ENCODE results near the gene STK38.

Gene STK38

DNA sequence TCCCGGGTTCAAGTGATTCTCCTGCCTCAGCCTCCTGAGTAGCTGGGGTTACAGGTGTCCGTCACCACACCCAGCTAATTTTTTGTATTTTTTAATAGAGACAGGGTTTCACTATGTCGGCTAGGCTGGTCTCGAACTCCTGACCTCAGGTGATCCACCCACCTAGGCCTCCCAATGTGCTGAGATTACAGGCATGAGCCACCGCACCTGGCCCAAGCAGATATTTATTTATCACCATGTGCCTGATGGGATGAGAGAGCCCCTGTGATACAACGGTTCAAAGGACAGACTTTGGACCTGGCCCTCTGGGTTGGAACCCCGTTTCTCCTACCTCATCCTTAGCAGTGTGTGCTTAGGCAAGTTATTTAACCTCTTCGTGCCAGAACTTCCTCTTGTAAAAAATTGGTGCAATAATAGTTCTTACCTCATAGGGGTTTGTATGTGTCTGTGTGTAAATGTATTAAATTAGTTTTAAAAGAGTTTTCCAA is 19.2 kb upstream of the STK38 start:
- FAIRE-seq (no peak), DNase-seq (ENCODE audit: low spot score) (no peak)

DNA sequence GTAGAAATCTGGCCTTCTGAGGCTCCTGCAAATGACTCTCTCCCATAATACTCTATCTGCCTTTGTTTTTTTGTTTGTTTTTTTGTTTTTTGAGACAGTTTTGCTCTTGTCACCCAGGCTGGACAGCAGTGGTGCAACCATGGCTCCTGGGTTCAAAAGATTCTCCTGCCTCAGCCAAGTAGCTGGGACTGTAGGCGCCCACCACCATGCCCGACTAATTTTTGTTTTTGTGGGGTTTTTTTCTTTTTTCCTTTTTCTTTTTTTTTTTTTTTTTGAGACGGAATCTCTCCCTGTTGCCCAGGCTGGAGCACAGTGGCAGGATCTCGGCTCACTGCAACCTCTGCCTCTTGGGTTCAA is 16.6 kb upstream of the STK38 start:
- DNase-seq (ENCODE audit: low spot score) = no peak
- no peak for FAIRE-seq

DNA sequence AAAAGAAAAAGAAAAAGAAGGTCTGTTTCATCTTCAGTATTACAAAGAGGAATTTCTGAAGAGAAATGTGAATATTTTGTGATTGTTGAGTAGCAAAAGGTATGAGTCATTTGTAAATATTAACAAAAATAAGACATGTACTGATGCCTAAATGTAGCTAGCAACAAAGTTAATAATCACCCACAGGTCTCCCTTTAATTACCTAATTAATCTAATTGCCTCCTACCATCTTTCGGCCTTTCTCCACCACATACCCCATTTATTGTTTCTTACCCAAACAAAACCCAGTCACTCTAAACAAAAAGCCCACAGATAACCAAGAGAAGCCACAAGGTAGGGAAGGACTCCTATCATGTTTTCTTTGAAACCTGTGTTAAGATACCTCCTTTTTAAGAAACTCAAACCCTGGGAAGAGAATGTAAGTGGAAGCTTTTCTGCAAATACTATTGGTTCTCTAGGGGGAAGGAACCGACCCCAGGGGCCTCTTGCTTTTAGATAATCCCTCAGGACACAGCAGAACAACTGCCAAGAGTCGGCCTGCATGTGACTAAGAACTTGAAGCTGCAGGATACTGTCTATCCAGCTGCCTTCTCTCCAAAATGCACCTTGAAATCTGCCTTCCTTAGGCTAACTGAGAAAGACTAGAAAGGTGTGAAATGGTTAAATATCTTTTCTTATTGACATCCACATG is 16.1 kb upstream of the STK38 start:
- no peak for FAIRE-seq
- no peak for DNase-seq (ENCODE audit: low spot score)

DNA sequence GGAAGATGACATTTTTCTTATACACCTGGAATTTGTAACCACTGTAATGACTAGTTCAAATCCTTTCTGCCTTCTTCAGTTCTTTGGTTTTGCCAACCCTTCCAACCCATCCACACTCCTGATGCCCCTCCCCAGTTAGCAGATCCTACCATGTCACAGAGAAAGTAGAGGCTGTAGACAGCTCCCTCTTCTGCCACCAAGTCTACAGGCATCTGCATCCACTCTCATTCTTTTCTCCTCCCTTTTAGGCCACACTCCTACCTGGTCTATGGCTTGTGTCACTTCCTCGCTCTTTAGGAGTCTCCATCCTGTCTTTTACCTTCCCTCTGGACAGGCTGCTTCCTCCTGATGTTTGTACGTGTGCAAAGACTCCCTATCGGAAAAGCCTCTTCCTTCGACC is 13.5 kb upstream of the STK38 start:
- no peak for FAIRE-seq

DNA sequence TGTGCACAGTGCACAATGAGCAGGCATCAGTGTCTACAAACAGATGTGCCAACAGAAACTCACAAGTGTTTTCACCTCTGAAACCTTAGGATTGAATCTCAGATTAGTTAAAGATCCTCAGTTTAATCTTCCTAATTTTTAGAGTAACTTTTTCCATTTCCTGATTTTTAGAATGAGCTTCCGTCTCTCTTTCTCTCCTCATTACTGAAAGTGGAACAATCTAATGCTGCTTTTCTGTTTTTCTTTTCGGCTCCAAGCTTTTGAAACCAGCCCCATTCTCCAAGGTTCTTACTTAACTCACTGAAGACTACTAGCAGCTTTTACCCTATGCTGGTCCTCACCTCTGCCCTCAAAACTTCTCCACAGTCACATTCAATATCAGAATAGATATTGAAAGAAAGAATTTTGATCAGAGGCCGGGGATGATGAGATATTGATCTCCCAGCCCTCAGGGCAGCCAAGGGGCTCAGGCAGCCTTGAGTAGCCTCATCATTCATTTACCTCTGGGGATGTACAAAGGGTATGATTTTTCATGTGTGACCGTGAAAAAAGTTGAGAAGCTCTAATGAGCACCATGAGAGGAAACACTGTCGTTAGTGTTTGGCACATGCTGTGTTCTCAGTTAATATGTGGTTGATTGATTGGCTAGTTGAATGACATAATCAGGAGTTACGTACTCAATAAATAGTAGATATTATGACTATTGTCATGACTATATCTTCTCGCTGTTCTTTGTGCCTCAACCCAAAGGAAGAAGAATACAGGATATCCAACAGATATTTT is 11.9 kb upstream of the STK38 start:
- DNase-seq (ENCODE audit: low spot score) (no peak), FAIRE-seq (no peak)

More for the DNA sequence above, 13.5 kb upstream of the STK38 start:
- no peak for DNase-seq (ENCODE audit: low spot score)

DNA sequence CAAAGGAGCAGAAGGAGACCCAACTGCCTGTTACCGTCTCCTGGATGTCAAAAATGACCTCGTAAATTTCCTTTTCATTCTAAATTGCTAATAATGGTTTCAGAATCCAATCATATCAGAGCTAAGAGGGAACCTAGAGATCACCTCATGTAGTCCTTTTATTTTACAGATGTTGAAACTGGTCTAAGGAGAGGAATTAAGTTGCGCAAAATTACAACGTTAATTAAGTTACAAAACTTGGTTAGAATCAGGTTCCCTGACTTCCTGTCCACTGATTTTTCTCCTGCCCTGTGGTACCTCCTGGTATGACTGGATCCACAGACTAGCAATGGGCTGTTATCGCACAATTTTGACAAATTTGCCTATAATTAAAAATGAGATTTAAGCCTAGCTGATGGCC is 9.0 kb upstream of the STK38 start:
- FAIRE-seq (no peak), DNase-seq (ENCODE audit: low spot score) (no peak)

DNA sequence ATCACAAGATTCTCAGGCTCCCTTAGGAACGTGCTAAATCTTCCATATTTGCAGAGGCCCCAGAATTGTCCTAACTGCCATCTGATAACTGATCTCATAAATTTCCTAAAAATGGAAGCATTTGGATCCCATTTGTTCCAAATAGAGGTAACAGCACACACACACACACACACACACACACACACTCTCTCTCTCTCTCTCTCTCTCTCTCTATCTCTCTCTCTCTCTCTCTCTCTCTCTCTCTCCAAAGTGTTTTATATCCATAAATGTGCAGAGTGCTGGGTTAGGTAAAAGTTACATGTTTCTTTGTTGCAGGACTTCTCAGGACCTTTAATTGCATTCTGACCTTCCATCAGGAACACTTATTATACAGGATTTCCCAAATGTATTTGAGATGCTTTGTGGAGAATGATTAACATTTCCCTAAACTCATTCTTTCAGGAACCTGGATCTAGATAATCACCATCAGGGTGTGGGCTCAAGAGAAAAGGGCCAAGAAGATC is 8.5 kb upstream of the STK38 start:
- no peak for FAIRE-seq

DNA sequence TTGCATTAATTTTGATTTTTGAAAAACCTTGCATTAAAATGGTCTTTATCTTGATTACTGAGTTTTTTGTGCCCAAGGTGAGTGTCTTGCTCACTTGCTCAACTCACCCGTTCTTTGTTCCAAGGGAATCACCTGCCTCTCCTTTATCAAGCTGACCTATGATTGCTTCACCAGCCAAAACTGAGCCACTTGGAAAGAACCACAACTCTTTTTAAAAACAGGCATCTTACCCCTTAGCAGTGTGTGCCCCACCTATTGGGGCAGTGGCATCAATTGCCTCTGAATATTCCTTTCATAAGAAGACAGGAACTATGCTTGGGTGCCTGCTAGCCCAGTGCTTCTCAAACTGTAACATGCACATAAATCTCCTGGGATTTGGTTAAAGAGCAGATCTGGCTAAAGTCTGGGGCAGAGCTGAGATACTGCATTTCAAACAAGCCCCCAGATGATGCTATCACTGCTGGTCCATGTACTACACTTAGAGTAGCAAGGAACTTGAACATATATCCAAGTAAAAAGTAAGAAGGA is 3.3 kb upstream of the STK38 start:
- FAIRE-seq (no peak), DNase-seq (ENCODE audit: low spot score) (no peak)

More for the DNA sequence above, 8.5 kb upstream of the STK38 start:
- no peak for DNase-seq (ENCODE audit: low spot score)

DNA sequence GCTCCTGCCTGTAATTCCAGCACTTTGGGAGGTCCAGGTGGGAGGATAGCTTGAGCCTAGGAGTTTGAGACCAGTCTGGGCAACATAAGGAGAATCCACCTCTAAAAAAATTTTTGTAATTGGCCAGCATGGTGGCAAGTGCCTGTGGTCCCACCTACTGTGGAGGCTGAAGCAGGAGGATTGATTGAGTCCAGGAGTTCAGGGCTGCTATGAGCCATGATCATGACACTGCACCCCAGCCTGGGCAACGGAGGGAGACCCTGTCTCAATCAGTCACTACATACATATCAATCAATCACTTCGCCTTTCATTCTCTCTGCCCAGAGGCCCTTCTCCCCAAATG is 1.1 kb upstream of the STK38 start:
- DNase-seq (ENCODE audit: low spot score) (no peak), FAIRE-seq (no peak)

DNA sequence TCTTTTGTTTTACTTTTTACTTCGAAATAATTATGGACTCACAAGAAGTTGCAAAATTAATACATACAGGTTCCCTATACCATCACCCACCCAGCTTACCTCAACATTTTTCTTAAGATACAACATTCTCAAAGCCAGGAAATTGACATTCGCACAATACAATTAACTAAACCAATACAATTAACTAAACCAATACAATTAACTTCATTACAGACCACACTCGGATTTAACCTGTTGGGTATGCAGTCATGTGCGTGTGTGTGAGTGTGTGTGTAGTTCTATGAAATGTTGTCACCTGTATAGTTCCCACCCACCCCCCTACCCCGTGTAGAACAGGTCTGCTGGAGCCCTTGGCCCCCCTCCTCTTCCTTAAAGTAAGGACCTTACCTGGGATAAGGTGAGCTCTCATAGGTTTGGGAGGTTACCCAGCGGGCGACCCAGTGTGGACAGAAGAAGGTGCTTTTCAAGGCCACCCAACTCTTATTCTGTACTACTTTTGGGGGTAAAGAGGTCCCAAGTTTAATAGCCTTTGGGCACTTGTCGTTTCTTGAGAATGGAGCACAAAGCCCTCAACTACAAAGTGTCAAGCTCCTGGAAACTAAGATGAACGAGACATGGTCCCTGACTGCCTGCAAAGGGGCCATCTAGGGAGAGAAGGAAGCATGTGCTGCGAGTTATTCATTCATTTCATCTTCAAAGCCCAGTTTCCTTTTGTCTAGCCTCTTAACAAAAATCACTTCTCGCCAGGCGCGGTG is 544 bp upstream of the STK38 start:
- DNase-seq (ENCODE audit: low spot score) (no peak), FAIRE-seq (no peak)

DNA sequence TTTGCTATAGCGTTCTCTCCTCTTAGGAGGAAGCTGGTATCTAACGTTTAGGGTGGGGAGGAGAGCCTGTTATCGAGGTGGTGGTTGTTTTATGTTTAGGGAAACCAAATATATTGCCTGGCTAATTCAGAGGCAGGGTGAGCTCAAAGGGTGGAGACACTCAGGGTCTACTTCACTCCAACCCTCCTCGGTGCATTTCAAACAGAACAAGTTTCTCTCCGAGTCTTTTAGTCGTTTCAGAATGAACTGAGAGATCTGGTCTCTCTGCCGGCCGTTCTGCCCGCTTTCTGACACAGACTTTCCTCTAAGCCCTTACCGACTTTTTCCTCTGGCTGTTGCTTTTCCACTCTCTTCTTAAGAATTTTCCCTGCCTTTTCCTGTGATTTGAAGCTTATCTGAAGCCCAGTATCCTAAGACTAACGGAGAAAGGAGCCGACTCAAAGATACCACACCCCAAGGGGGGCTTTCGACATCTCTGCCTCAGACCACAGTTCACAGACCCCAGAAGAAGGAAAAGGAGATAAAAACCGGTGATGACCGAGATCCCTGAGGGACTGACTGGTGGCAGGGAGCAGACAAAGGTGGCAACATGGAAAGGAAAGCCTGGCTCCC is 865 bp downstream of the STK38 start:
- FAIRE-seq (no peak), DNase-seq (ENCODE audit: low spot score) (no peak)

DNA sequence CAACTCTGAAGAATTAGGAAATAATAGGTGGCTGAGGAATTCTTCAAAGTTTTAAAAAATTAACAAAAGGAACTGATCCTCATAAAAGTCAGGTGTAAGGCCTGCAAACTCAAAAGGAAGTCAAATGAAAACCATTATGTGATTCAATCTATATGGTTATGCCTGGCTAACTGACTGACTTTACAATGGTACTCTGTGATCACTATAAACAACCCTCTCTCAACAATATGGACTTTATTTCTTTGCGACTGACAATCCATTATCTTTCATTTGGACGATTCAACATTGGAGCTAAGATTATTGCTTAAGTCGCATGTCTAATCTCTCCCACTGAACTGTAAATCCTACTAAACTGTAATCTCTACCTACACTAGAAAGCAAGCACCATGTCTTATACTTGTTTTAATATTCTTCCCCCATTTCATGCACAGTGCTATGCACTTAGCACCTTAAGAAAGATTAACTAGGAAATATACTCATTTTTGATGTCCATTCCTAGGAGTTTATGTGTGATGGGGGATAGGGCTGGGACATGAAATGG is 1.4 kb downstream of the STK38 start:
- no peak for FAIRE-seq

DNA sequence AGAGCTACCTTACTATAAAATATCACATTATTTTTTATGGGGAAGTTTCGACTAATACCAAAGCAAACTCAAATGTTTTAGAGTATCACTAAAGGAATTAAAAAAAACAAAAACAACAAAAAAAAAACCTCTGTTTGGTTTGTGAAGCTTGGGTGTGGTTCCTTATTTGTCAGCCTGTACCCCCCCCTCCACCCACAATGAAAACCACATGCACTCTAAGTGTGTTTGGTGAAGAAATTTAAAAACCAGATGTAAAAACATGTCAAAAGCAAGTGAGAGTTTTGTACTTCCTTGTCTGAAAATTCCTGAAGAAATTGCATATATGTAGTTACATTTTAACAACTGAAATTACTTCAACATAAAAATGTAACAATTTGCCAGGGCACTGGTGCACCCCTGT is 3.1 kb downstream of the STK38 start:
- no peak for DNase-seq (ENCODE audit: low spot score)
- FAIRE-seq = no peak

More for the DNA sequence above, 1.4 kb downstream of the STK38 start:
- no peak for DNase-seq (ENCODE audit: low spot score)

DNA sequence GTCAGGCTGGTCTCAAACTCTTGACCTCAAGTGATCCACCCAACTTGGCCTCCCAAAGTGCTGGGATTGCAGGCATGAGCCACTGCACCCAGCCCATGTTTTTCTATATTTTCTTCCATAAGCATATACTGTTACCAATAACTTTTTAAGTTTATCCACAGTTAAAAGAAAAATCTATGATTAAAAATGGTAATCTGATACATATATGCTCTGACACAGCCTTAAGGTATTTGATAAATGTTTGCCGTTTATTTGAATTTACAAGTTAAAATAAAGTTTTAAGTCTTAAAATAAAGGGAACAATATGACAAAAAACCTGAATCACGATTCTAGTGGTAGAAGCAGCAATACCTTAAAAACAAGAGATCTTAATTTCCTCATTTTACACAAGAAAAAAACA is 5.2 kb downstream of the STK38 start:
- DNase-seq (ENCODE audit: low spot score) (no peak), FAIRE-seq (no peak)

DNA sequence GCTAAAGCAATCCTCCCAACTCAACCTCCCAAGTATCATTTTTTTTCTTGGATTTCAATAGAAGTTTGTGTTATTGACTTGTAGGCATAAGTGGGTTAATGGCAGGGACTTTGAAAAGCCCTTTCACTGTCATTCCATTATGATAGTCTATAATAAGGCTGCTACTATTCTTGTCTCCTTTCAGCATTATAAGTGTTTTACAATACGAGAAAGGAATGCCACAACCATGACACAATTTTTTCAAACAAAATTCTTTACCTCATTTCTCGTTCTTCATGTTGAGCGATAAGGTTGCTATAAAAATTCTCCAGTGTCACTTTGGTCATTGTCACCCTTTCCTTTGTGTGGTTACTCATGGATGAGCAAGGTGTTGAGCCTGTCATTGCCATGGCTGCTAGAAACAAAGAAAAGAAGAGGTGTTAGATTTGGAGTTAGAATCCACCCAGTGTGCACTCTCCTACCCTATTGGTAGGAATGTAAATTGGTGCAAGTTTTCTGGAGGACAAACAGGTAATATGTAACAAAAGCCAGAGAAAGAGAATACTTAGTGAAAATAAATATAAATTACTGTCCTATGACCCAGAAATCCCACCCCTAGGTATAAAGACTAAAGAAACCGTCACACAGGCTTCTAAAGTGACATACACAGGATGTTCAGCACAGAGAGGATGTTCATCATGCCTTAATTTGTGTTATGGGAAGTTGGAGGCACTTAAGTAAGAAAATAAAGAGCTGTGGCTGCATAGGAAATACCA is 7.3 kb downstream of the STK38 start:
- FAIRE-seq (no peak), DNase-seq (ENCODE audit: low spot score) (no peak)

DNA sequence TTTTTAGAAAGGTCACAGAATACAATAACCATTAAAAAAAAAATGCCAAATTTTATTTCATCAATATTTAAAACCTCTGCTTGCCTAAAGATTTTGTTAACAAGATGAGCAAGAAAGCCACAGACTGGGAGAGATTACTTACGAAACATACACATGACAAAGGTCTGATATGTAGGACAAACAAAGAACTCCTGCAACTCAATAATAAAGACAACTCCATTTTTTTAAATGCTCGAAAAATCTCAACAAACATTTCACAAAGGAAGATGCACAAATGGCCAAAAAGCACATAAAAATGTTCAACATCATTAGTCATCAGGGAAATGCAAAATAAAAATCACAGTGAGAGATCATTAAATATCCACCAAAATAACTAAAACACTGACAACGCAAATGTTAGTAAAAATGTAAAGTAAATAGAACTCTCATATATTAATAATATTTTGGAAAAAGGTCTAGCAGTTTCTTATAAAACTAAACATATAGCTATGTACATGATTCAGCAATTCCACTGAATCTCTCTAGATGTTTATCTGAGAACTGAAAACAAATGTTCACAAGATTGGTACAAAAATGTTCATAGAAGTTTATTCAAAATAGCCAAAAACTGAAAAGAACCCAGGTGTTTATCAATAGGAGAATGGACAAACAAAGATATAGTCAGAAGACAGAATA is 10.3 kb downstream of the STK38 start:
- no peak for FAIRE-seq
- DNase-seq (ENCODE audit: low spot score) = no peak

DNA sequence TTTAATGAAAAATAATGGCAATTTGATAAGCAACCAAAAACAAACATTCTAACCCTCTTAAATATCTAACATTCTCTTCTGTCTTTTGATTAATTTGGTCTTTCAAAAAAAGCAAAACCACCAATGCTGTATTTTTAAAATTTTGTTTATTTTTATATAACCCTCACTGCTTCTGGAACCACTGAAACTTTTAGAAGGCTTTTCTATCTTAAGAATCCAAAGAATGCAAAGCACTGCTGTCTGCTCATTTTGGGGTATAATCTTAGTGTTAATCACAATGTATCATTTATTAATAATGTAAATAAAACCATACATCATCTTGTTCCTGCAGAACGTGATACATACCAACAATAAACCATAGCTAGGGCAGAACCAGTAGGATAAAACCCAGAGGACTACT is 14.0 kb downstream of the STK38 start:
- no peak for FAIRE-seq
- no peak for DNase-seq (ENCODE audit: low spot score)

DNA sequence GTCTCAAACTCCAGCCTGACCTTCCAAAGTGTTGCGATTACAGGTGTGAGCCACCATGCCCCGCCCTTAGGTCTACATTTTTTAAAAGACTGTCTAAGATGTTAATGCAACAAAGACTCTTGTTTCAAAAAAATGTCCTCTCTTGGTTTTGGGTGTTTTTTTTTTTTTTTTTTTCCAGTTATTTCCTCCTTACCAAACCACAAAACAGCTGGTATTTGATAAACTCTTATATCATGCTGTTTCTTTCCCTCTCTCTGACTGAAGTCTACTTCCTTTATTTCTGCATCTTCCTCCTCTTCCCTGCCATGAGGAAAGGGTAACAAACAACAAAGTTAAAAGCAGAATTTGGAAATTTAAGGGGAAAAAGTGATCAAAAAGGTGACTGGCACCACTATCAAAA is 21.2 kb downstream of the STK38 start:
- DNase-seq (ENCODE audit: low spot score) (no peak), FAIRE-seq (no peak)

DNA sequence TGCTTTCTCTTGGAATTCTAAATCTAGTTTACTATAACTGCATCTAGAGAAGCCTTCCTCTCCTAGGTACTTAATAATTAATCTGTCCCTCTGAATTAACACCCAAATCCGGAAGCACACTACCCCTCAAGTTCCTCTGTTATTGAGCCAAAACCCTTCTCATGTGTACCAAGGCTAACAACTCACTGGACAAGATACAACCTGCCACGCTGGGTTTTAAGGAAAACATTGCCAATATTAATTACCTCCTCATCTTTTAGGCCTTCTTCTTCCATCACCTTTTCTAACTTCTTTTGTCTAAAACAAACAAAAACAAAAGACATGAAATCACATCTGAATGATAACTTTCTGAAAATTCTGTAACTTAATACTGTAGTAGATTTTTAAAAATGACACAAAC is 21.9 kb downstream of the STK38 start:
- DNase-seq (ENCODE audit: low spot score) (no peak), FAIRE-seq (no peak)

DNA sequence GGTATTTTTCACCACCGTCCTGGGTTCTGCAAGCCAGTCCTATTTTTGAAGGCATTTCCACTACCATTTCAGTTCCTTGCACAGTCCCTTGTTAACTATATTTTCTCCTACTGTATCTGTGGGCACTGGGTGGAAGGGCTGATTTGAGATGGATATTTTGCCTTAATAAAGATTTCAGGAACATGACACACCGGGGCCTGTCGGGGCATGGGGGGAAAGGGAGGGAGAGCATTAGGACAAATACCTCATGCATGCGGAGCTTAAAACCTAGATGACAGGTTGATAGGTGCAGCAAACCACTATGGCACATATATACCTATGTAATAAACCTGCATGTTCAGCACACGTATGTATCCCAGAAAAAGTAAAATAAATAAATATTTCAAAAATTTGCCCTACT is 22.4 kb downstream of the STK38 start:
- DNase-seq (ENCODE audit: low spot score) = no peak
- FAIRE-seq = no peak
